ENCODE measurements around the gene CSF2. TPM values are rescaled to one million over a fixed set of nuclear protein-coding genes. Genes with fewer than 3 reads are reported as not detected.

CSF2 gene
- total and polyA plus RNA-seq, 2 of the 4 experiments (the other 2 are of a cell fraction): 0.31 TPM; not detected in 1

- Histone ChIP-seq H4K8ac (ENCODE audit: low read depth in 2 of 2, low read length in 2 of 2) (no peak overlapping the region), H3K18ac (ENCODE audit: low read depth, low read length) (no peak overlapping the region), H4K20me1 (ENCODE audit: insufficient read depth, low read length) (no peaks in the 10 kb centered on the region), H2BK20ac (ENCODE audit: low read depth, low read length) (no peak overlapping the region), H3K9me1 (ENCODE audit: insufficient read depth, low read length) (peaks cover 8% of the 10 kb centered on the region; the same call in 1 of the 2 replicates), H3K4ac (ENCODE audit: low read depth, low read length) (no peak overlapping the region; the same call in 1 of the 2 replicates), H2BK120ac (ENCODE audit: low read depth, low read length) (no peak overlapping the region), H3K79me1 (ENCODE audit: low read depth in 1 of 2, low read length in 2 of 2) (no peaks in the 10 kb centered on the region), H3K27me3 (ENCODE audit: control insufficient read depth, insufficient read depth, low read length) (no peaks in the 10 kb centered on the region), H3K23ac (ENCODE audit: low read depth, low read length) (no peak overlapping the region), H3K9me3 (ENCODE audit: control insufficient read depth, insufficient read depth, low read length) (no peaks in the 10 kb centered on the region), H2AFZ (replicated peaks; ENCODE audit: low read length, poor library complexity) (no peak overlapping the region), H2AK5ac (ENCODE audit: low read depth, low read length) (peak overlapping the region; percentile 2; the same call in 1 of the 2 replicates), H4K5ac (ENCODE audit: low read depth, low read length) (no peak overlapping the region), H3K56ac (ENCODE audit: extremely low read depth, insufficient read depth, low read length) (no peak overlapping the region), H3K4me2 (ENCODE audit: low read depth, low read length) (no peak overlapping the region), H2AK9ac (replicated peaks; ENCODE audit: low read depth, low read length, poor library complexity) (no peak overlapping the region), H2BK5ac (ENCODE audit: low read depth, low read length, poor library complexity, severe bottlenecking) (no peak overlapping the region), H3K27ac (ENCODE audit: insufficient read depth, low read length) (no peak overlapping the region), H3K14ac (replicated peaks; ENCODE audit: low read depth, low read length) (no peak overlapping the region), H4K91ac (ENCODE audit: insufficient read depth, low read depth, low read length) (no peak overlapping the region), H3K9ac (ENCODE audit: low read depth, low read length) (no peak overlapping the region), H3K36me3 (ENCODE audit: control insufficient read depth, insufficient read depth, low read length) (no peaks in the 10 kb centered on the region), H3K4me3 (ENCODE audit: insufficient read depth, low read depth, low read length) (no peak overlapping the region), H3K4me1 (ENCODE audit: control insufficient read depth, insufficient read depth, low read length) (peaks cover 10% of the 10 kb centered on the region), H2BK15ac (ENCODE audit: low read depth, low read length) (peak overlapping the region; percentile 36; the same call in 1 of the 3 replicates)
- BruUV-seq (replicated peaks): no TSS peak
- dilution Hi-C loops (cut with HindIII; ENCODE audit: low sequenced_read_pairs, unreplicated experiment) (no loop called here), in situ Hi-C loops (cut with MboI; ENCODE audit: low sequenced_read_pairs) (no loop called here), intact Hi-C loops (cut with micrococcal nuclease) (no loop called here)
- WGBS, 2 experiments (ENCODE audit: extremely low coverage in 2 of 2, insufficient read length in 1 of 2): no CpG with 5 or more reads among the region's 4 CpGs
- POLR2A ChIA-PET (ENCODE audit: unreplicated experiment): no interaction called here
- ATAC-seq (ENCODE audit: low read depth): no peak
- TF ChIP-seq CEBPB (IDR thresholded peaks at IDR 0.05; ENCODE audit: low read depth, low read length) (no peak), ELK1 (IDR thresholded peaks at IDR 0.05; ENCODE audit: borderline replicate concordance, low read depth, low read length) (no peak), NFE2L2 (IDR thresholded peaks at IDR 0.05; ENCODE audit: low read depth, low read length) (no peak), CHD1 (IDR thresholded peaks at IDR 0.05; ENCODE audit: low read depth, low read length) (no peak), CTCF (conservative IDR thresholded peaks at IDR 0.05; ENCODE audit: low read depth, low read length) (no peak), RFX5 (IDR thresholded peaks at IDR 0.05; ENCODE audit: low read depth, low read length) (no peak), RAD21 (IDR thresholded peaks at IDR 0.05; ENCODE audit: low read length) (no peak), USF2 (IDR thresholded peaks at IDR 0.05; ENCODE audit: low read depth, low read length) (no peak), BHLHE40 (IDR thresholded peaks at IDR 0.05; ENCODE audit: low read depth, low read length) (no peak), MXI1 (IDR thresholded peaks at IDR 0.05; ENCODE audit: borderline replicate concordance, low read depth, low read length) (no peak), MAZ (IDR thresholded peaks at IDR 0.05; ENCODE audit: borderline replicate concordance, low read depth, low read length) (no peak), POLR2A (IDR thresholded peaks at IDR 0.05; ENCODE audit: low read depth, low read length) (no peak), RCOR1 (IDR thresholded peaks at IDR 0.05; ENCODE audit: insufficient replicate concordance, low read length) (no peak), SMC3 (IDR thresholded peaks at IDR 0.05; ENCODE audit: low read depth, low read length) (no peak), FOS (IDR thresholded peaks at IDR 0.05; ENCODE audit: low read depth, low read length) (no peak), MAFK (IDR thresholded peaks at IDR 0.05; ENCODE audit: low read depth, low read length) (no peak)
- CTCF ChIA-PET: no interaction called here
- DNase-seq: no peak
Measured at GRCh38 chr5:132072070-132072469, 1.5 kb upstream of the CSF2 start.
